Uterus (tissue), 2 donors: Measurements from ENCODE around the gene MOV10L1.

Experiments
- CTCF ChIP-seq, 4 experiments: fragments of 200-600 bp in 2 of 4; fragments of 450-650 bp in 2 of 4; sonication (generic) in 2 of 4; IDR thresholded peaks; one replicate each; pipeline ENCODE4 v1.5.1; 2016 to 2019; ENCODE audit warnings: antibody characterized with exemption in 4 of 4, mild to moderate bottlenecking in 2 of 4, moderate library complexity in 1 of 4
- POLR2A ChIP-seq, 2 donors: fragments of 450-650 bp; IDR thresholded peaks; one replicate each; pipeline ENCODE4 v1.6.1; 2016; ENCODE audit warnings: antibody characterized with exemption in 2 of 2, mild to moderate bottlenecking in 1 of 2, moderate library complexity in 1 of 2

GRCh38 chr22:50173311-50173982 lies 83.6 kb downstream of the MOV10L1 start:
- TF ChIP-seq CTCF (IDR thresholded peaks at IDR 0.05) (no peak), POLR2A (IDR thresholded peaks at IDR 0.05) (no peak)
